NCI-H2107 treated with DMSO at 0.1 percent for 48 hours (cell line): ENCODE data around the gene PLD5.
"Not testable (repeated sequence)": the region's sequence is repeated elsewhere in the genome, so short reads cannot be mapped to it uniquely, and the experiment has no call there.

Source experiments
- DNase-seq: peaks from one replicate; lab custom pipeline; 2025; ENCODE audit not compliant: unreplicated experiment; lab: John Stamatoyannopoulos, UW

Gene PLD5

DNA sequence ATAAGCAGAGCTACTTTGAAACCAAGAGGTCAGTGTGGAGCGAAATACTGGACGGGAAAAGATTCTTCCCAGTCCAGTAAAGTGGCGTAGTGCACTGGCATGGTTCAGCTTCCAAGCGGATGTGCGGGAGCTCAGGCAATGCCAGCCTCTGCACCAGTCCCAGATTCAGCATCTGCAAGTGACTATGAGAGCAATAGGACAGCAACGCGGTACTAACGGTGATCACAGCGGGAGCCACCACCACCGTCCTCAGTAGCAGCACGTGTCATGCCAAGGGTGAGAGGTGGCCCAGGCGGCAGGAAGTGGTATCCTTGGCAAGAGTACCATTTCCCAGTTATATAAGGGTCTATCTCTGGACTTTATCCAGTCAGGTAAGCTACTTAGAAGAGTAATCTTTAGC is 17.8 kb downstream of the PLD5 start:
- no peak for DNase-seq

- DNase-seq, result no peak
These were observed 35.0 kb downstream of the PLD5 start for GRCh38 chr1:242489545-242489944.

GRCh38 chr1:242477944-242478343 is 46.6 kb downstream of the PLD5 start:
- peak; percentile 64 for DNase-seq

- DNase-seq, result no peak
These were observed 53.7 kb downstream of the PLD5 start for GRCh38 chr1:242470774-242471173.

- DNase-seq, result no peak
These were observed 55.7 kb downstream of the PLD5 start for GRCh38 chr1:242468784-242469183.

DNA sequence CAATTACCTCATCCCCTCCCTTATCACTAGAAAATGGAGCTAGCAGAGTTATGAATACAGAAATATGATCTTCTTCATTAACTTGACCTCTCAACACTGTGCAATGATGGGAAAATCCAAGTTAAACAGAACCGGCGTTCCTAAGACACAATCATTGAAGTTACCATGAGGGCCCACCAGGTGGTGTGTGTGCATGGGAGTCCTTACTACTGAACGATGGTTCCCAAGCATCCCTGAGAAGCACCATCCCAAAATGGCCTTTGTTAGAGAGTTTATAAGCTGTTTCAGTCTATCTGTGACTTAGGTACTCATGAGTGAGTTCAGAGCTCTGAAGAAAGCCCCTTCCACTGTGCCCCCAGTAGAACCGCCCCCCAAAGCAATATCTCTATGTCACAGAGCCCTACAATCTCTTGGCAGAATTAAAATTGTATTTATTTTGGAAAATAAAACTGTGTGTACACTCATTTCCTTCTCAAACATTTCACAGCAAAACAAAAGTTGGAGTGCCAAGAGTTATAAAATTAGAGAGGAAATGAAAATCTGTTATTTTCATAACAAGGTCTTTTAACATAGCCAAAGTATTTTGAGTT is 56.8 kb downstream of the PLD5 start:
- DNase-seq, result peak; percentile 70

DNA sequence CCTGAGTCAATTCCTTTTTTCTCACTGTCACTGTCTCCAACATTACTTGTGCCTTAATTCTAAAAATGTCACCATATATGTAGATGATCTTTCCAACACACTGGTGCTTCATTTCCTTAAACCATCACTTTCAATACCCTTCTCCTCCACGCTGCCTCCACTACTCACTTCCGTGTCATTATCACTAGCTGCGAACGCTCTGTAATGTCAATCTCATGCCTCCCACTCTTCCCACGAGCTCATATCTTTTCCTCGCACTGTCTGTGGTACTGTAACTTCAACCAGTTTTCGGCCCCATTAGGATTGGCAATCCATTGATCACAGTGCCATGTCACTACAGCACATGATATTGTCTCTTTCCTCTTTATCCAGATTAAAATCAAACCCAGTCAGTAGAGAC is 61.6 kb downstream of the PLD5 start:
- no peak for DNase-seq

- DNase-seq, result not testable (repeated sequence)
These were observed 64.8 kb downstream of the PLD5 start for GRCh38 chr1:242459740-242460139.

GRCh38 chr1:242456726-242457269 is 67.7 kb downstream of the PLD5 start:
- no peak for DNase-seq

- DNase-seq, result no peak
These were observed 69.5 kb downstream of the PLD5 start for GRCh38 chr1:242455052-242455361.

DNA sequence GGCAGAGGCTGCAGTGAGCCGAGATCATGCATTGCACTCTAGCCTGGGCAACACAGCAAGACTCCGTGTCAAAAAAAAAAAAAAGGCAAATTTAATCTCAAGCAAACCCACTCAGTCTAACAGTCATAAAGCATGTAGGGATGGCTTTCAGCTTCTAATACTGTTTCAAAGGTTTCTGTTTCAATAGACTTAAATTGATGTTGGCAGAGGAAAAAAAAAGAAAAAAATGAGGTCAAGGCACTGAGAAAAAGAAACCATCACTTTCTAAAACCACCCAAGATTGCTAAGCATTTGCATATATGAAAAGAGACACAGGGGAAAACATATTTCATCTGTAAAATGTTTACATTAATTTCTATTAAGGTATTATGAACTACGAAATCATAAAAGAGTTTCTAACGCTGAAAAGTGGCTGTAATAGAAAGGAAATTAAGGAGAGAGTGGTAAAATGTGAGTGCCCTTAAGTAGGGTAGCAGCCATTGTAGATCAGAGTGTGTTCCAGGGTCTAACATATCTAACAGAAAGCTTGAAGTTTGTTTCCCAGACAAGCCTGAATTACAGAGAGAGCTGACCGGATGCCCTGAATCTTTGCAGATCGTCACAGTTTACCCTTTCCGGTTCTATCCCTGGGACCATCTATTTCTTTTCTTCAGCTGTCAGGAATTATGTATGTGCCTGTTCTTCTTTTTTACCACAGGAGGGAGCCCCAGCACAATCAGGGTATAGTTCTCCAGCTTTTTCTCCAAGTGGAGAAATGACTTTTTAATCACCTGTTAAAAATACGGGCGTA is 70.0 kb downstream of the PLD5 start:
- DNase-seq, result peak; percentile 89

DNA sequence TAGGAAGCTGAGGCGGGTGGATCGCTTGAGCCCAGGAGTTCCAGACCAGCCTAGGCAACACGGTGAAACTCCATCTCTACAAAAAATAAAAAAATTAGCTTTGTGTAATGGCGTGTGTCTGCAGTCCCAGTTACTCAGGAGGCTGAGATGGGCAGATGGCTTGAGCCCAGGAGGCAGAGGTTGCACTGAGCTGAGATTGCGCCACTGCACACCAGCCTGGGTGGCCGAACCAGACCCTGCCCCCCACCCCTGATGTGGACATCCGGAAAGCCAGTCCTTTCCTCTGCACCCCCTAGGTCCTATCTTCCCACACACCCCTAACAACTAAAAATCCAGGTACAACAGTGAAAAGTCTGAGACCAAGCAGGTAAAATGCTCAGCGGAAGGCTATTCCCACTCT is 71.9 kb downstream of the PLD5 start:
- no peak for DNase-seq

- DNase-seq, result peak; percentile 90
These were observed 74.8 kb downstream of the PLD5 start for GRCh38 chr1:242449661-242450060.

- DNase-seq, result peak; percentile 73
These were observed 75.4 kb downstream of the PLD5 start for GRCh38 chr1:242448910-242449645.

DNA sequence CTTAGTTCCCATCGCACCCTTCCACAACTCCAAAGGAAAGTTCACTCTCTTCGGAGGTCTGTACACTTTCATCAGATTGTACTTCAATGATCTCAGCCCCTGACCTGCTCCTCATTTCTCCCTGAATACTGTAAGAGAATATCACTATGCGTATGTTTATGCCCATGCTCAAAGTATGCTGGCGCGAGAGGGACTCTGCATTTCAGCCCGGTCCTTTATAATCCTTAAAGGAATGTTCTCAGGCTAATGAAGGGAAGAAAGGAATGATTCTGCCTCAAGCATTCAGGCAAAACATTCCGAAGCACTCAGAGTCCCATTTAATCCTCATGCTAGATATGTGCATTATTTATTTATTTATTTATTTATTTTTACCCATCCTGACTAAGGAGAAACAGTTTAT is 76.8 kb downstream of the PLD5 start:
- no peak for DNase-seq

DNA sequence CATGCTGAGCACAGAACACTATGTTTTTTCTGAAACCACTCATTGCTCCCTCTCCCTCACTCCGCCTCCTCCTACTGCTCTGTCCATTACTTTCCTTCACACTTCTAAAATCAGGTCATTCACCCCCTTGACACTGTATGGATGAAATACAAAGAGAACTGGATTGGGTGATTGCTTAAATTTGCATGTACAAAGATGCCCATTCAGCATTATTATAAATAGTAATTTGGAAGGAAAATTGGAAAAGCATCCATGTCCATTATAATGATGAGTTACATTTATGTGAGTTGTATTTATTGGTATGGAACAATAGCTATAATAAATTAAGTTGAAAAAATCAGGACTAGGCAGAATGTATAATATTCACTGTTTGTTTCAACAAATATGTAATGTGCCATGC is 83.7 kb downstream of the PLD5 start:
- no peak for DNase-seq

DNA sequence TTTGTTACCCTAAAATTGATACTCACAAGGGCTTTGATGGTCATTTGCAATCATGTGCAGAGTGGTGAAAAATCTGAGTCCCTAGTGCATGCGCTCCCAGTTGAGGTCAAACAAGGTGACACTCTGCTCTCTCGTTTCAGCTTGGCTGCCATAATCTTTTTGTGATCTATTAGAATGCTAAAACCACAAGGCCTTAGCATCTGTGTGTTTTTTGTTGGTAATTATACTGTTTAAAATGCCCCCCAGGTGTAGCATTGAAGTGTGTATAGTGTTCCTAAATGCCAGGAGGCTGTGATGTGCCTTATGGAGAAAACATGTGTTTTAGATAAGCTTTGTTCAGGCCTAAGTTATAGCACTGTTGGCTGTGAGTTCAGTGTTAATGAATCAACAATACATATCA is 89.3 kb downstream of the PLD5 start:
- peak; percentile 86 for DNase-seq

- no peak for DNase-seq
These were observed 91.9 kb downstream of the PLD5 start for GRCh38 chr1:242432491-242433095.

DNA sequence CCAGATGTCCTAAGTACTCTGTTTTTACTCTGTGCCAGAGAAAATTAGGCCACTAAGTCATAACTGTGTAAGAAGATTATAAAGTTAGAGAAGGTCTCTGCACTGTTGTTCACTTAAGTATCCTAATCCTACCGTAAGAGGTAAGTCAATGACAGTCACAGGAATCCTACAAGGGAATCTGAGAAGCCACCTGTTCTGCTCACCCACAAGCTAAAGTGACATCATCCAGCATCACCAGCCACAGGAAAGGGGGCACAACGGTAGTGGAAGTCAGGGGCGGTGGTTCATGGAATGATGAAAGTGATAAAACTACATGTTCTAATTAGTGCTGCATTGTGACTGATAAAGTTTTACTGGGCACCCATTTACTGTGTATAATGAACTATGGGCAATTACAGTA is 92.7 kb downstream of the PLD5 start:
- DNase-seq, result peak; percentile 48

- DNase-seq, result no peak
These were observed 93.5 kb downstream of the PLD5 start for GRCh38 chr1:242430956-242431355.

DNA sequence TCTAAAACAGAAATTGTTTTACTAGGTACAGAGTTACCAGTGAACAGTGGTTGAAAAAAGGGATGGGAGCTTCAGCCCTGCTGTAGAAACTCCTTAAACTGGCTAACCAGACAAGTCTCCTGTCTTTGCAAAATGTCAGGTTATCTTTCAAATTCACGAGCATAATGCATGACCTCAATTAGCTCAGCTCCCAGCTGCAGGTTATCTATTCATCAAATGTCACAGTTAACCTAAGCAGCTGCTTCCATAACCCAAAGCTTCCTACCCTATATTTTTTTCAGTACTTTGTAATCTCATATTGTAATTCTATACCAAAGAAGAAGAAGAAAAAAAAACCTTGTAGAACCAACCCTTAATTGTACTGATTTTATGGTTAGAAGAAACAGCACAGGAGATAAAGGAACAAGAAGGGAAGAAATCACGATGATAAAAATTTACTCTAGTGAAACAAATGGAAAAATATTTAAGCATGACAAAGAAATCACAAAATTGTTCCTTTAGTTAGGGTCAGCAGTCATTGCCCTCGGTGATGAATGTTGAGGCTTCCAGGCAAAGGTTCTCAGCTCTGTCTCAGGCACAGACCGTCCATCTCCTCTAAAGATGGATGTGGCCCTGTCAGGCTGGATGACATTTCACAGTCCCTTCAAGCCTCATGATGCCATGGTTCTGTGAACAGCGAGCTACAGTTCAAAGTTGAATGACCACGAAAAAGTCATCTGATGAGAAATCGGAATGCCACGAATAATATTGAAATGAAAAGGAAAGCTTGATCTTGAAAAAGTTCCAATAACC is 95.9 kb downstream of the PLD5 start:
- peak; percentile 93 for DNase-seq
